Immature natural killer cell (primary cell): ENCODE data around the gene NKAIN2. TPM values are rescaled to one million over a fixed set of nuclear protein-coding genes. Genes with fewer than 3 reads are reported as not detected.
"Not testable (repeated sequence)": the region's sequence is repeated elsewhere in the genome, so short reads cannot be mapped to it uniquely, and the experiment has no call there.

Source experiments
- DNase-seq, 3 donors: peaks; one replicate each; pipeline ENCODE4 v3.0.0; 2022; ENCODE audit warnings: mixed read lengths in 1 of 3
- H3K27ac Mint-ChIP-seq, 6 donors: one replicate each; pipeline ENCODE4 v1.8.0; 2020; ENCODE audit warnings: mixed read lengths in 6 of 6, mild to moderate bottlenecking in 5 of 6, inconsistent platforms in 4 of 6, moderate library complexity in 3 of 6
- H3K27me3 Mint-ChIP-seq, 3 donors: one replicate each; pipeline ENCODE4 v1.8.0; 2020 to 2021; ENCODE audit warnings: low read depth in 3 of 3, mild to moderate bottlenecking in 3 of 3, mixed read lengths in 3 of 3, moderate library complexity in 3 of 3, inconsistent platforms in 1 of 3
- H3K36me3 Mint-ChIP-seq, 3 donors: one replicate each; pipeline ENCODE4 v1.8.0; 2020; ENCODE audit warnings: mixed read lengths in 3 of 3, inconsistent platforms in 2 of 3, mild to moderate bottlenecking in 2 of 3
- H3K4me1 Mint-ChIP-seq, 2 donors: one replicate each; pipeline ENCODE4 v1.8.0; 2020; ENCODE audit warnings: inconsistent platforms in 2 of 2, mild to moderate bottlenecking in 2 of 2, mixed read lengths in 2 of 2, moderate library complexity in 1 of 2
- H3K4me3 Mint-ChIP-seq, 5 donors: one replicate each; pipeline ENCODE4 v1.8.0; 2020; ENCODE audit warnings: mild to moderate bottlenecking in 5 of 5, mixed read lengths in 5 of 5, inconsistent platforms in 3 of 5, moderate library complexity in 3 of 5
- H3K9me3 Mint-ChIP-seq, 6 donors: one replicate each; pipeline ENCODE4 v1.8.0; 2020; ENCODE audit warnings: mild to moderate bottlenecking in 6 of 6, mixed read lengths in 6 of 6, inconsistent platforms in 4 of 6, moderate library complexity in 3 of 6
- polyA plus RNA-seq, 3 donors: library from polyadenylated mRNA; unstranded; fragments of 300-500 nt; fragmentation: Illumina TruSeq; gene quantifications; one replicate each; pipeline ENCODE4 v1.2.3, GENCODE V29; 2021

The NKAIN2 gene
- polyA plus RNA-seq, 3 donors from 2014 or later = not detected

- no peak overlapping the region for H3K4me3 Mint-ChIP-seq
- H3K27me3 Mint-ChIP-seq = peaks cover 0 to 2% (median 0%) of the 10 kb centered on the region in 3 donors
- no peaks in the 10 kb centered on the region for H3K4me1 Mint-ChIP-seq
- H3K9me3 Mint-ChIP-seq = peaks cover 1 to 17% (median 5%) of the 10 kb centered on the region in 6 donors
- DNase-seq = no peak
- H3K27ac Mint-ChIP-seq = no peak overlapping the region
- no peaks in the 10 kb centered on the region for H3K36me3 Mint-ChIP-seq
These were observed 629.9 kb downstream of the NKAIN2 start for GRCh38 chr6:124433387-124434160.

GRCh38 chr6:124434421-124434820 lies 630.8 kb downstream of the NKAIN2 start:
- peaks cover 0 to 3% (median 0%) of the 10 kb centered on the region in 3 donors for H3K36me3 Mint-ChIP-seq
- H3K4me3 Mint-ChIP-seq = no peak overlapping the region
- H3K9me3 Mint-ChIP-seq = peaks cover 1 to 26% (median 12%) of the 10 kb centered on the region in 6 donors
- DNase-seq = no peak
- H3K4me1 Mint-ChIP-seq = no peaks in the 10 kb centered on the region
- H3K27ac Mint-ChIP-seq = no peak overlapping the region
- peaks cover 0 to 2% (median 0%) of the 10 kb centered on the region in 3 donors for H3K27me3 Mint-ChIP-seq

GRCh38 chr6:124436803-124437202 lies 633.1 kb downstream of the NKAIN2 start:
- Mint-ChIP-seq H3K27ac (no peak overlapping the region), H3K9me3 (peaks cover under 1 to 19% (median 13%) of the 10 kb centered on the region in 6 donors), H3K36me3 (peaks cover 0 to 4% (median 0%) of the 10 kb centered on the region in 3 donors), H3K27me3 (peaks cover 0 to 2% (median 0%) of the 10 kb centered on the region in 3 donors), H3K4me1 (no peaks in the 10 kb centered on the region), H3K4me3 (no peak overlapping the region)
- no peak for DNase-seq

GRCh38 chr6:124438546-124439065 lies 634.9 kb downstream of the NKAIN2 start:
- DNase-seq = no peak
- H3K27me3 Mint-ChIP-seq = no peaks in the 10 kb centered on the region
- no peak overlapping the region for H3K4me3 Mint-ChIP-seq
- H3K36me3 Mint-ChIP-seq = peaks cover 0 to 4% (median 0%) of the 10 kb centered on the region in 3 donors
- H3K9me3 Mint-ChIP-seq = peaks cover 0 to 21% (median 14%) of the 10 kb centered on the region in 6 donors
- H3K27ac Mint-ChIP-seq = no peak overlapping the region
- H3K4me1 Mint-ChIP-seq = no peaks in the 10 kb centered on the region

GRCh38 chr6:124441450-124441849 lies 637.8 kb downstream of the NKAIN2 start:
- Mint-ChIP-seq H3K4me3 (no peak overlapping the region), H3K27me3 (no peaks in the 10 kb centered on the region), H3K27ac (no peak overlapping the region), H3K36me3 (peaks cover 0 to 4% (median 0%) of the 10 kb centered on the region in 3 donors), H3K9me3 (peaks cover 1 to 27% (median 15%) of the 10 kb centered on the region in 6 donors), H3K4me1 (no peaks in the 10 kb centered on the region)
- no peak for DNase-seq

- Mint-ChIP-seq H3K4me1 (no peaks in the 10 kb centered on the region), H3K36me3 (peaks cover 0 to 4% (median 0%) of the 10 kb centered on the region in 3 donors), H3K27ac (no peak overlapping the region), H3K27me3 (no peaks in the 10 kb centered on the region), H3K9me3 (peaks cover 2 to 25% (median 11%) of the 10 kb centered on the region in 6 donors), H3K4me3 (no peak overlapping the region)
- no peak for DNase-seq
These were observed 639.9 kb downstream of the NKAIN2 start for GRCh38 chr6:124443541-124443940.

GRCh38 chr6:124445581-124445980 lies 641.9 kb downstream of the NKAIN2 start:
- no peaks in the 10 kb centered on the region for H3K36me3 Mint-ChIP-seq

GRCh38 chr6:124446961-124447360 lies 643.3 kb downstream of the NKAIN2 start:
- no peak for DNase-seq
- Mint-ChIP-seq H3K4me3 (no peak overlapping the region), H3K27me3 (no peaks in the 10 kb centered on the region), H3K27ac (no peak overlapping the region), H3K4me1 (no peaks in the 10 kb centered on the region), H3K9me3 (peaks cover 0 to 13% (median 8%) of the 10 kb centered on the region in 6 donors), H3K36me3 (no peaks in the 10 kb centered on the region)

More at GRCh38 chr6:124445581-124445980, 641.9 kb downstream of the NKAIN2 start:
- Mint-ChIP-seq H3K27ac (no peak overlapping the region), H3K4me1 (no peaks in the 10 kb centered on the region), H3K9me3 (peaks cover 0 to 13% (median 5%) of the 10 kb centered on the region in 6 donors), H3K27me3 (no peaks in the 10 kb centered on the region), H3K4me3 (no peak overlapping the region)
- no peak for DNase-seq

GRCh38 chr6:124459268-124459667 lies 655.6 kb downstream of the NKAIN2 start:
- H3K9me3 Mint-ChIP-seq = peaks cover 0 to 6% (median 5%) of the 10 kb centered on the region in 6 donors
- H3K36me3 Mint-ChIP-seq = no peaks in the 10 kb centered on the region
- H3K4me1 Mint-ChIP-seq = no peaks in the 10 kb centered on the region
- DNase-seq = no peak
- no peak overlapping the region for H3K27ac Mint-ChIP-seq
- no peak overlapping the region for H3K4me3 Mint-ChIP-seq
- no peaks in the 10 kb centered on the region for H3K27me3 Mint-ChIP-seq

- H3K36me3 Mint-ChIP-seq = no peaks in the 10 kb centered on the region
- peaks cover 0 to 10% (median 6%) of the 10 kb centered on the region in 6 donors for H3K9me3 Mint-ChIP-seq
- no peak overlapping the region for H3K4me3 Mint-ChIP-seq
- H3K27me3 Mint-ChIP-seq = no peaks in the 10 kb centered on the region
- DNase-seq = no peak
- H3K27ac Mint-ChIP-seq = no peak overlapping the region
- no peaks in the 10 kb centered on the region for H3K4me1 Mint-ChIP-seq
These were observed 659.1 kb downstream of the NKAIN2 start for GRCh38 chr6:124462750-124463149.

GRCh38 chr6:124463271-124463670 lies 659.6 kb downstream of the NKAIN2 start:
- Mint-ChIP-seq H3K27me3 (no peaks in the 10 kb centered on the region), H3K9me3 (peaks cover 0 to 10% (median 6%) of the 10 kb centered on the region in 6 donors), H3K4me3 (no peak overlapping the region), H3K36me3 (no peaks in the 10 kb centered on the region), H3K4me1 (no peaks in the 10 kb centered on the region), H3K27ac (no peak overlapping the region)
- DNase-seq = no peak

- not testable (repeated sequence) for H3K27me3 Mint-ChIP-seq, H3K4me3 Mint-ChIP-seq, DNase-seq, H3K27ac Mint-ChIP-seq, H3K4me1 Mint-ChIP-seq, H3K36me3 Mint-ChIP-seq
- peaks cover 0 to 13% (median 6%) of the 10 kb centered on the region in 6 donors for H3K9me3 Mint-ChIP-seq
These were observed 660.9 kb downstream of the NKAIN2 start for GRCh38 chr6:124464600-124464999.

GRCh38 chr6:124466949-124467348 lies 663.3 kb downstream of the NKAIN2 start:
- DNase-seq = no peak
- no peaks in the 10 kb centered on the region for H3K4me1 Mint-ChIP-seq
- H3K36me3 Mint-ChIP-seq = no peaks in the 10 kb centered on the region
- peaks cover 0 to 1% (median 0%) of the 10 kb centered on the region in 3 donors for H3K27me3 Mint-ChIP-seq
- H3K27ac Mint-ChIP-seq = no peak overlapping the region
- peaks cover 0 to 19% (median 6%) of the 10 kb centered on the region in 6 donors for H3K9me3 Mint-ChIP-seq
- H3K4me3 Mint-ChIP-seq = no peak overlapping the region

- peaks cover 0 to 1% (median 0%) of the 10 kb centered on the region in 3 donors for H3K27me3 Mint-ChIP-seq
- H3K9me3 Mint-ChIP-seq = peaks cover 0 to 22% (median 7%) of the 10 kb centered on the region in 6 donors
- no peak overlapping the region for H3K4me3 Mint-ChIP-seq
- no peaks in the 10 kb centered on the region for H3K4me1 Mint-ChIP-seq
- DNase-seq = no peak
- H3K27ac Mint-ChIP-seq = no peak overlapping the region
- H3K36me3 Mint-ChIP-seq = no peaks in the 10 kb centered on the region
These were observed 663.7 kb downstream of the NKAIN2 start for GRCh38 chr6:124467366-124467765.
